H54 (cell line): Measurements from ENCODE around the gene ANAPC4.

Experiments
- DNase-seq: peaks from one replicate; pipeline ENCODE4 v3.0.0; 2011; ENCODE audit warnings: low spot score, mixed read lengths; ENCODE audit not compliant: insufficient read length
- FAIRE-seq: peaks from 3 replicates; lab custom pipeline; 2011; peaks lifted over from hg19 to GRCh38; lab: Jason Lieb, UNC
- POLR2A ChIP-seq: IDR thresholded peaks from 2 replicates; pipeline ENCODE4 v1.6.1; 2011; ENCODE audit warnings: low read depth, mild to moderate bottlenecking, low read length

The ANAPC4 gene

GRCh38 chr4:25401066-25401465, 24.0 kb downstream of the ANAPC4 start:
- no peak for TF ChIP-seq POLR2A
- FAIRE-seq (peak; percentile 75), DNase-seq (peak; percentile 13)

DNA sequence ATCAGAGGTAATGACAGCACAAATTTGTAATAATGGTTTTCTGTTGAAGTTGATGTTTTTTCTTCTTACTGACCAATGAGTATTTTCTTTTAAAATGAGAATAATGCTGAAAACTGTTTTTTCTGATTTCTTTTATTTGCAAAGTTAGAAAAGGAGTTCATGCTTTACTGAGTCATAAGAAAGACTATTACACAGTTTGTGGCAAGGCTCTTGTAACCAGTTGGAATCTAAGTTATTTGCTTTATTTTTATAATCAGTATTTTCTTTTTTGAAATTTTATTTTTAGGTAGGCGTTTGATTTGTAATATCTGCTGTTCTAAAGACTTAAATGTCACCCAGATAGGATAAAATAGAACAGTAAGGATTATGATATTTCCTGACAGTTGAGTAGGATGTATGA, 25.5 kb downstream of the ANAPC4 start:
- FAIRE-seq (no peak), DNase-seq (no peak)
- TF ChIP-seq POLR2A = no peak

DNA sequence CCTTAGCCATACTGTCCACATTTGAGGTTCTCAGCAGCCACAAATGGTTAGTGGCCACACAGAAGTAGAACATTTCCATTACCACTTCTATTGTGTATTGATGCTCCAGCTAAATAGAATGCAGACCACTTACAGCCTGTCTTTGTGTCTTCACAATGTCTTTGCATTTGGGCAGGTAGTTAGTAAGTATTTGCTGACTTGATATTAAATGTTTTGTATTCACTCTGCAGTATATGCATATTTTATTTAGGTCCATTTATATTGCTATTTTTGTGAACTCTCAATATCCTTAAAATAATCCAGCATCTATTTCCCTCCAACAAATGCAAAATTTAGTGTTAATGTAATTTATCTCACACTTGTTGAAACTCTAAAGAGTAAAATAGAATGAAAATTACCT, 26.6 kb downstream of the ANAPC4 start:
- no peak for TF ChIP-seq POLR2A
- DNase-seq (no peak), FAIRE-seq (no peak)

DNA sequence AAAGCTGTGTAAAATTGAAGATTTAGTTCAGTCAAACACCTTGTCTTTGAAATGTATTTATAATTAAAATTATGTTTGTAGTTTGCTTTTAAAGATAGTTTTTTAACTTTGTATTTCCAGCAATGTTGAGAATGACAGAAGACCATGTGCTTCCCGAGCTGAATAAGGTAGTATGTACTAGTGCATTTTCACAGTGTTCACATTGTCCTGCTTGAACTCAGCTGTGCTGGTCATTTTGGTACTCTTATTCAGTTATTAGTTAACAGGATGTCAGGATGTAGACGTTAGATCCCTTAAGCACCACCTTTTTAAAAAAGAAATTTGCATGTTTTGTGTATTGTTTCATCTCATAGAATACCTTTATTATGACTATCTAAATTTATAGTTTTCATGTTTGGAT, 28.4 kb downstream of the ANAPC4 start:
- DNase-seq (no peak), FAIRE-seq (no peak)
- no peak for TF ChIP-seq POLR2A

DNA sequence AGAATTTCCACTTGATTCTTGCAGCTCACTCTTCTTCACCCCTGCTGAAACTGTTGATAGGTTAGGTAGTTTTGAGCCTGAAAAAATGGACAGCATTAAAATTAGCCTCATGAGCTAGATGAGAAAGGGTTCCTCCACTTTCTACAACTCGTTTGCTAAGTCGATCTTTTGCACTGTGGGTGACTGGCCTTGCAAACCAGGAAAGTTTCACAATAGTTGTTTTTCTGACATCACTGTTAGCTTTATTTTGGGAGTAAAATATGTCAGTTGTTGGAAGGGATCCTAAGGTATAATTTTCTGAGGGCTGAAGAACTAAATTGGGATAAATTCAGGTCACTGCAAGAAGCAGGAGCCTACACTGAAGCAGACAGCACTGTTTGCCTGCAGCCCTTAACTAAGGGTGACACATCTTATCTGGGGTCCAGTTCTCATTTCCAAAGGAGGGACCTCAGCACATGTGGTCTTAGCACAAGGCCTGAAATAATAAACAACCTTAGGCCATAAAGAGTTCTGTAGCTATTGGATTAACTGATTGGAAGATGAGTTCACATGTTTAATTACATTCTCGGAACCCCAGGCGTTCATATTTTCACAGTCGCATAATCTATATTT, 29.1 kb downstream of the ANAPC4 start:
- DNase-seq (no peak), FAIRE-seq (no peak)
- no peak for TF ChIP-seq POLR2A

- DNase-seq = no peak
- FAIRE-seq = no peak
- TF ChIP-seq POLR2A = no peak
Measured at GRCh38 chr4:25410820-25411529, 33.9 kb downstream of the ANAPC4 start.

GRCh38 chr4:25413261-25413660, 36.2 kb downstream of the ANAPC4 start:
- no peak for TF ChIP-seq POLR2A
- DNase-seq = no peak
- FAIRE-seq = no peak

GRCh38 chr4:25417014-25417413, 40.0 kb downstream of the ANAPC4 start:
- TF ChIP-seq POLR2A = no peak
- FAIRE-seq (no peak), DNase-seq (no peak)

DNA sequence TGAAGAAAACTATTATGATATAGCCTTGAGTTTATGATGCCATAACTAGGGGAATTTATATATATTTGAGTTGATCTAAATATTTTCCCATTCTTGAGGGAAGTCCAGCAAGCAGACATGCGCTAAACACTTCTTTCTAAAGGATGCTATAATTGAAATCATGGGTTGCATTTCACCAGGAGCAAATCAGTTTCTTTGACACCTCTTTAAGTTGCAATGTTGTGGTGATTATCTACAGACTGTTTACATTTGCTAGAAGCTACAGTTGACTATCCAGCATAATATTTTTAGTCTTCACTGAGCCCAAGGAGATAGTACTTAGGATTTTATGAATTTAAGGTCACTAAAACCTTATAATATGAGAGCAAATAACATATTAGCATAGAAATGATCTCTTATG, 43.9 kb downstream of the ANAPC4 start:
- no peak for DNase-seq
- TF ChIP-seq POLR2A = no peak
- FAIRE-seq = no peak

DNA sequence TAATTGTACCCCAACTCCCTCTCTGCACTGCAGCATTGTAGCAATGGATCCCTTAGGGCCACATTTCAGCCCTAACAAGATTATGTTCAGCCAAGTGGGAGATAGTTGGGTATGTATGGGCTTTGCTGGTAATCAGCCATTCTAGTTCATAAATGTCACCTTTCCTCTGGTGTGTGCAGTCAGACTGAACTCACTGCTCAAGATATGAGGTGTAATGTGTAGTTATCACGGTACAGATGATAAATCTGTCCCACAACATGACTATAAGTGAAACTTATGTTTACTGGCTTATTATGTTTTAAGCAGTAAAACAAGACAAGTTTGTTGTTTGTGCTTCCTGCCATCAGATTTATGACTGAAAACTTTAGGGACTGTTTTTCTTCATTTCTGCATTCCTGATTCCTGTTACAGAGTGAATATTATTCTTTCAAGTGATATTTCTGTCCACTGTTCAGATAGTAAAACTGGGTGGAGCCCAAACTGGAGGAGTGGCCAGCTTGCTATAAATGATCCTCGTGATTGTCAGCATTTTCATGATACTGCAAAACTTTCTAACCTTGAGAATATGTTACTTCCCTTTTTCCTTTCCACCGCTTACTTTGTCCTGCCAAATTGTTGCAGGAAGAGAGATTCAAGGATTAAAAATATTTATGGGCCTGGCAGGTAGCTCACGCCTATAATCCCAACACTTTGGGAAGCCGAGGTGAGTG, 44.9 kb downstream of the ANAPC4 start:
- TF ChIP-seq POLR2A = no peak
- FAIRE-seq (no peak), DNase-seq (no peak)

- TF ChIP-seq POLR2A = no peak
- no peak for FAIRE-seq
- DNase-seq = no peak
Measured at GRCh38 chr4:25423548-25423947, 46.5 kb downstream of the ANAPC4 start.

- TF ChIP-seq POLR2A = no peak
- DNase-seq (no peak), FAIRE-seq (no peak)
Measured at GRCh38 chr4:25424539-25425228, 47.6 kb downstream of the ANAPC4 start.

DNA sequence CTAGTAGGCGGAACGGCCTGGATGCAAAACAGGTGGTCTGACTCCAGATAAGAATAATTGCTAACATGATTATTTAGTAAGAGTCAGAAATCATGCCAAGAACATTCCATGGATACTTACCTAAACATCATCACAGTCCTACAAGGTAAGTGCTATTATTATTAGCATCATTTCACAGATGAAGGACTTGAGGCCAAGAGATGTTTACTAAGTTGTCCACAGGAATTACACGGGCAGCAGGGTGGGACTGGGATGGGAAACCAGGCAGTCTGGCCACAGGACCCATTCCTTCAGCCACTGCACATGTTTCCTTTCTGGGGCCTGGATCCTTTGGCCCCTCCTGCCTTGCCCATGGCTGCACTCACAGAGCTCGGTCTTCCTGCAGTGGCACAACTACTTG, 48.3 kb downstream of the ANAPC4 start:
- no peak for TF ChIP-seq POLR2A
- DNase-seq = no peak

GRCh38 chr4:25427871-25428270, 50.8 kb downstream of the ANAPC4 start:
- no peak for FAIRE-seq

More for the DNA sequence above, 48.3 kb downstream of the ANAPC4 start:
- FAIRE-seq = no peak

DNA sequence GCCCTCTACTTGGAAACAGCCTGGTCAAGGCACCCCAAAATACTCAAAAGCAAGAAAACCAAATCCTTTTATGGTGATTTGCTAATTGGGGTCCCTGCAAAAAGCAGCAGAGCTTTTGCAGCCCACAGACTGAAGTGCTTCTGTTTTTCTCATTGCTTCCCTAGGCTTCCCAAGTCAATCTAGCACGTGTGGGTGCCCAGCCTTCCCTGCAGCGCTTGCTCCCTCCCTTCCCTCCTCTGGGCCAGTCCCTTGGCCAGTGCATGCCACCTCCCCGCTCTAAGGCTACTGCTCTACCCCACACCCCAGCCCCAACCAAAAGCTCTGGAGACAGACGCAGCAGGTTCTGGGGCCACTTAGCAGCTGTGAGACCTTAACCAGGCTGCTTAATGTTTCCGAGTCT, 53.6 kb downstream of the ANAPC4 start:
- DNase-seq (no peak), FAIRE-seq (no peak)
- no peak for TF ChIP-seq POLR2A

More at GRCh38 chr4:25427871-25428270, 50.8 kb downstream of the ANAPC4 start:
- TF ChIP-seq POLR2A = no peak
- DNase-seq = no peak
